Peyer's patch (tissue), 4 donors: Measurements from ENCODE around the gene AOAH. TPM values are rescaled to one million over a fixed set of nuclear protein-coding genes. Genes with fewer than 3 reads are reported as not detected.
"Not testable (repeated sequence)": the region's sequence is repeated elsewhere in the genome, so short reads cannot be mapped to it uniquely, and the experiment has no call there.

Experiments
- DNase-seq, 3 donors: peaks; one replicate each; pipeline ENCODE4 v3.0.0-alpha.2; 2017 to 2019
- H3K27ac ChIP-seq, 4 donors: fragments of 200-600 bp; sonication (generic); one replicate each; pipeline ENCODE4 v1.5.1; 2016 to 2019
- H3K27me3 ChIP-seq, 2 donors: fragments of 200-600 bp; sonication (generic); one replicate each; pipeline ENCODE4 v1.5.1; 2019
- H3K36me3 ChIP-seq, 3 donors: fragments of 200-600 bp; sonication (generic); one replicate each; pipeline ENCODE4 v1.5.1; 2016 to 2019
- H3K4me1 ChIP-seq, 4 donors: fragments of 200-600 bp; sonication (generic); one replicate each; pipeline ENCODE4 v1.5.1; 2016 to 2019
- H3K4me3 ChIP-seq, 4 donors: fragments of 200-600 bp; sonication (generic); 1 replicate in 3 of 4; 2 replicates in 1 of 4; pipeline ENCODE4 v1.5.1; 2016 to 2019; ENCODE audit warnings: mild to moderate bottlenecking in 1 of 4
- H3K9me3 ChIP-seq, 4 donors: fragments of 200-600 bp; sonication (generic); one replicate each; pipeline ENCODE4 v1.5.1; 2016 to 2019; ENCODE audit warnings: mild to moderate bottlenecking in 1 of 4
- POLR2A ChIP-seq, 2 donors: fragments of 450-650 bp; IDR thresholded peaks; one replicate each; pipeline ENCODE4 v1.5.1; 2017; ENCODE audit warnings: antibody characterized with exemption in 2 of 2, mild to moderate bottlenecking in 2 of 2, moderate library complexity in 2 of 2
- total RNA-seq, 4 donors: library from RNA; depleted of rRNA; stranded (reverse); fragments of >200 nt; gene quantifications; one replicate each; pipeline ENCODE4 v1.1.0, GENCODE V29; 2016
- TF ChIP-seq, protein P1 (sequence below), 6 experiments: fragments of 450-650 bp in 4 of 6; fragments of 200-600 bp in 2 of 6; sonication (generic) in 1 of 6; IDR thresholded peaks; one replicate each; pipeline ENCODE4 v1.5.1; 2017 to 2019; ENCODE audit warnings: antibody characterized with exemption in 6 of 6, mild to moderate bottlenecking in 3 of 6, moderate library complexity in 1 of 6

The AOAH gene
- total RNA-seq, 4 donors from 2014 or later = 33.3 to 60.2 (median 43.6) TPM

DNA sequence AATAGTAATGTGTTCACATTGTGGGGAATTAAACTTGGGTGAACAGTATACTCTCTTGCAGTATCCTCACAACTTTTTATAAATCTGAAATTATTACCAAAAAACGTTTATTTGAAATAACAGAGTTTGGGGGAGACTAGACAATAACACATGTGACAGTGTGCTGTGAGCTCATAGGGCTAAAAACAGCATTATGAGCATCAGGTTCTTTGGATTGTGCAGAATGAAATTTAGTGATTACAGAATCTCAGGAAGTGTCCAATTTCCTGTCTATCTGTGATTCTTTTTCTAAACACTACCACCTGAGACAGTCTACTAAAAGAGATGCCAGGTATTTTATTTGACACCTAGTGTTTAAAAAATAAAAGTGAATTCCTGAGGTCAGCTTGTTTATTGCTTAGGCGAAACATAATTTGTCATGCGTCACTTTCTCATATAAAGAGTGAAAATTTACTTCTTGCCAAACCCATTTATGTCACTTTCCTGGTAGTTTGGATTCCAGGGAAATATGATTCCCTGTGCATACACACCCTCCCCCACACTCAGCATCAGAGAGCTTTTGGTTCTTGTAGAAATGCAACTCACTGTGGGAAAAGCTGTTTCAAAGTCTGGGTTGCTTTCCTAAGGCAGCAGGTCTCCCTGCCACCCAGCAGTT is 71.2 kb downstream of the AOAH start:
- TF ChIP-seq POLR2A (IDR thresholded peaks at IDR 0.05) = no peak
- TF ChIP-seq, protein P1, sequence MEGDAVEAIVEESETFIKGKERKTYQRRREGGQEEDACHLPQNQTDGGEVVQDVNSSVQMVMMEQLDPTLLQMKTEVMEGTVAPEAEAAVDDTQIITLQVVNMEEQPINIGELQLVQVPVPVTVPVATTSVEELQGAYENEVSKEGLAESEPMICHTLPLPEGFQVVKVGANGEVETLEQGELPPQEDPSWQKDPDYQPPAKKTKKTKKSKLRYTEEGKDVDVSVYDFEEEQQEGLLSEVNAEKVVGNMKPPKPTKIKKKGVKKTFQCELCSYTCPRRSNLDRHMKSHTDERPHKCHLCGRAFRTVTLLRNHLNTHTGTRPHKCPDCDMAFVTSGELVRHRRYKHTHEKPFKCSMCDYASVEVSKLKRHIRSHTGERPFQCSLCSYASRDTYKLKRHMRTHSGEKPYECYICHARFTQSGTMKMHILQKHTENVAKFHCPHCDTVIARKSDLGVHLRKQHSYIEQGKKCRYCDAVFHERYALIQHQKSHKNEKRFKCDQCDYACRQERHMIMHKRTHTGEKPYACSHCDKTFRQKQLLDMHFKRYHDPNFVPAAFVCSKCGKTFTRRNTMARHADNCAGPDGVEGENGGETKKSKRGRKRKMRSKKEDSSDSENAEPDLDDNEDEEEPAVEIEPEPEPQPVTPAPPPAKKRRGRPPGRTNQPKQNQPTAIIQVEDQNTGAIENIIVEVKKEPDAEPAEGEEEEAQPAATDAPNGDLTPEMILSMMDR (IDR thresholded peaks at IDR 0.05) = no peak
- no peaks in the 10 kb centered on the region for H3K27me3 ChIP-seq
- H3K4me1 ChIP-seq = no peaks in the 10 kb centered on the region
- H3K4me3 ChIP-seq = no peak overlapping the region
- no peak for DNase-seq
- no peak overlapping the region for H3K27ac ChIP-seq
- no peaks in the 10 kb centered on the region for H3K36me3 ChIP-seq
- H3K9me3 ChIP-seq = no peaks in the 10 kb centered on the region

DNA sequence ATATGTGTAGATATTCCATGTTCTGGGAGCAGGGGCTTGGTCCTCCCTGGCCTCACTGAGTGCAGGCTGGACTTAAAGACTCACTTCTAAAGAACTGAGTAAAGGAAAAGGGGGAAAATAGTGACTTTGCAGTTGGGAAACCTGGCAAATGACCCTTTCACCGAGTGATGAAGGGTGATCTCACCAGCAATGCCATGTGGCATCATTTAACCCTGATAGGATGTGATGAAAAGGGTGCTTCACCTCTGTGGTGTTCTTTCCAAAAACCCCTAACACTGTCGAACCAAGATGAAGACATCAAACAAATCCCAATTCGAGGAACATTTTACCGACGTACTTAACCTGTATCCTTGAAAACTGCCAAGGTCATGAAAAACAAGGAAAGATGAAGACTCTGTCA is 71.9 kb downstream of the AOAH start:
- TF ChIP-seq, protein P1 (IDR thresholded peaks at IDR 0.05) = no peak
- TF ChIP-seq POLR2A (IDR thresholded peaks at IDR 0.05) = no peak
- no peaks in the 10 kb centered on the region for H3K9me3 ChIP-seq
- DNase-seq = no peak
- no peaks in the 10 kb centered on the region for H3K27me3 ChIP-seq
- H3K4me3 ChIP-seq = no peak overlapping the region
- H3K36me3 ChIP-seq = no peaks in the 10 kb centered on the region
- H3K27ac ChIP-seq = no peak overlapping the region
- H3K4me1 ChIP-seq = no peaks in the 10 kb centered on the region

DNA sequence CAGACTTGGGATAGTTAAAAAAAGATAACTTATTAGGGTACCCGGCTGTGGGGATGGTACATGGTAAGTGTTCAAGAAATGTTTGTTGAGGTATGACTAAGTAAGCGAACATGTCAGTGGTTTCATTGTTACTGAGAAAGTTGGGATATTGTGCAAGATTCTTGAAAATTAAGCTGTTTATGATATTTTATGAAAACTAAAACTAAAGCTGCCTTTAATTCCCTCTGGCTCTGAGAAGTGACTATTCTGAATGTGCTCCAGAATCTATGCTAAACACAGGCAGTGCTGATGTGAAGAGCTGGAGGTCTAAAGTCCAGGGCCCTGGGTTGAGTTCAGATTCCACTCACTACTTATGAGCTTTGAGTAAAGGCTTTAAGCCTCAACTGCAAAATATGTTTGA is 72.9 kb downstream of the AOAH start:
- no peaks in the 10 kb centered on the region for H3K9me3 ChIP-seq
- peak in 1 of 3 donors; percentile 74 for DNase-seq
- no peak for TF ChIP-seq POLR2A (IDR thresholded peaks at IDR 0.05)
- TF ChIP-seq, protein P1 (IDR thresholded peaks at IDR 0.05) = no peak
- no peak overlapping the region for H3K4me3 ChIP-seq
- no peaks in the 10 kb centered on the region for H3K36me3 ChIP-seq
- H3K27me3 ChIP-seq = no peaks in the 10 kb centered on the region
- no peaks in the 10 kb centered on the region for H3K4me1 ChIP-seq
- no peak overlapping the region for H3K27ac ChIP-seq

DNA sequence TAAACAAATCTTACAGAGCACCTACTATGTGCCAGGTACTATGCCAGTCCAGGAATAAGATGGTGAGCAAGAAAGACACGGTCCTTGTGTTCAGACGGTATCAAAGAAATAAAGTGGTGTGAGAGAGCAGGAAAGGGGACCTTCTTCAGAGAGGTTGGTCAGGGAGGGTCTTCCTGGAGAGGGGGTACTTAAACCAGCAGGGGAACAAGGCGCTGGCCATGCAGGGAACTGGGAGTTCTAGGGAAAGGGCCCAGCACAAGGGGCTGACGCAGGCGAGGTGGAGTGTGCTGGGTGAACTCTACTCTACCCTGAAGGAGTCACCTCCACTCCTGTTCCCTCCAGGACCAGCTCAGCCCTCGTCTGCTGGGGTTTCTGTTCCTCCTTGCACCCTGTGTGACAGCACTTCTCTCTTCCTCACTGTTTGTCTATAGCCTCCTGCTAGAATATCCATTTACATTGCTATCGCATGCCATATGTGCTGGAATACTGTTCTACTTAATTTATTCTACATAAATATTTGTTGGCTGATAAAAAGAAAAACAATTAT is 73.5 kb downstream of the AOAH start:
- TF ChIP-seq, protein P1 (IDR thresholded peaks at IDR 0.05) = no peak
- no peak for TF ChIP-seq POLR2A (IDR thresholded peaks at IDR 0.05)
- Histone ChIP-seq H3K4me1 (no peaks in the 10 kb centered on the region), H3K9me3 (no peaks in the 10 kb centered on the region), H3K36me3 (no peaks in the 10 kb centered on the region), H3K27me3 (no peaks in the 10 kb centered on the region), H3K4me3 (no peak overlapping the region), H3K27ac (no peak overlapping the region)
- DNase-seq = no peak

DNA sequence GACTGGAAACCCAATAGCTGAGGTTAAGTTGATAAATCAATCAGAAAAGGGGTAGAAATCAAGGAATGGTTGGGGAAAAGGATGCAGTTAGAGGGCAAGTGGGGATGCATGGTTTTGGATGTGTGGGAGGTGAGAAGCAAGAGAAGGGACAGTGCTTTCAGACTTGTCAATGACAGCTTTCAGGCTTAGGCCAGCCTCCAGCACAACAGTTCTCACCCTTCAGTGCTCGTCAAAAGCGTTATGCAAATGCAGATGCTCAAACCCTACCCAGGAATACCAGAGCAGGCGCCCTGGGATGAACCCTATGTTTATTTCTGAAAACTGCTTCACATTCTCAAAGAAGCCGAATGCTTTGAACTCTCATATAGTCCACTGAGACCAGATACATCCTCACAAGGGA is 74.0 kb downstream of the AOAH start:
- no peak for DNase-seq
- TF ChIP-seq POLR2A (IDR thresholded peaks at IDR 0.05) = no peak
- TF ChIP-seq, protein P1 (IDR thresholded peaks at IDR 0.05) = no peak
- Histone ChIP-seq H3K36me3 (no peaks in the 10 kb centered on the region), H3K4me1 (no peaks in the 10 kb centered on the region), H3K4me3 (no peak overlapping the region), H3K27me3 (no peaks in the 10 kb centered on the region), H3K27ac (no peak overlapping the region), H3K9me3 (no peaks in the 10 kb centered on the region)

DNA sequence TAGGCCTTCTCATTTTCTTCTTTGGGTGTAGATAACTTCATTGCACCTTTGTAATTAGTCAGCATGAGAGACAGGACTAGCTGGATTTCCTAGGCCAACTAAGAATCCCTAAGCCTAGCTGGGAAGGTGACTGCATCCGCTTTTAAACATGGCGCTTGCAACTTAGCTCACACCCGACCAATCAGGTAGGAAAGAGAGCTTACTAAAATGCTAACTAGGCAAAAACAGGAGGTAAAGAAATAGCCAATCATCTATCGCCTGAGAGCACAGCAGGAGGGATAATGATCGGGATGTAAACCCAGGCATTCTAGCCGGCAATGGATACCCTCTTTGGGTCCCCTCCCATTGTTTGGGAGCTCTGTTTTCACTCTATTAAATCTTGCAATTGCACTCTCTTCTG is 75.0 kb downstream of the AOAH start:
- H3K4me3 ChIP-seq, H3K9me3 ChIP-seq, H3K27ac ChIP-seq, H3K4me1 ChIP-seq, H3K27me3 ChIP-seq, DNase-seq, H3K36me3 ChIP-seq: not testable (repeated sequence)
